GM13977 (cell line): Measurements from ENCODE around the gene C11orf71.

Experiments used
- DNase-seq: peaks from one replicate; pipeline ENCODE4 v3.0.0; 2012; ENCODE audit warnings: low spot score
- in situ Hi-C: fragments of 300-500 bp; cut with MboI; formaldehyde crosslinking; loops from one replicate; pipeline ENCODE4 v1.12.0; 2022; ENCODE audit warnings: low sequenced_read_pairs, low pct_unique_long_range_greater_than_20kb, mixed read lengths, inconsistent platforms; ENCODE audit not compliant: unreplicated experiment
- TF ChIP-seq, protein P1 (sequence below): IDR thresholded peaks from 2 replicates; pipeline ENCODE4 v1.5.1; 2012; ENCODE audit warnings: mild to moderate bottlenecking, control low read depth; ENCODE audit not compliant: insufficient read depth; ENCODE audit errors: extremely low read depth, missing control alignments

C11orf71 gene

DNA sequence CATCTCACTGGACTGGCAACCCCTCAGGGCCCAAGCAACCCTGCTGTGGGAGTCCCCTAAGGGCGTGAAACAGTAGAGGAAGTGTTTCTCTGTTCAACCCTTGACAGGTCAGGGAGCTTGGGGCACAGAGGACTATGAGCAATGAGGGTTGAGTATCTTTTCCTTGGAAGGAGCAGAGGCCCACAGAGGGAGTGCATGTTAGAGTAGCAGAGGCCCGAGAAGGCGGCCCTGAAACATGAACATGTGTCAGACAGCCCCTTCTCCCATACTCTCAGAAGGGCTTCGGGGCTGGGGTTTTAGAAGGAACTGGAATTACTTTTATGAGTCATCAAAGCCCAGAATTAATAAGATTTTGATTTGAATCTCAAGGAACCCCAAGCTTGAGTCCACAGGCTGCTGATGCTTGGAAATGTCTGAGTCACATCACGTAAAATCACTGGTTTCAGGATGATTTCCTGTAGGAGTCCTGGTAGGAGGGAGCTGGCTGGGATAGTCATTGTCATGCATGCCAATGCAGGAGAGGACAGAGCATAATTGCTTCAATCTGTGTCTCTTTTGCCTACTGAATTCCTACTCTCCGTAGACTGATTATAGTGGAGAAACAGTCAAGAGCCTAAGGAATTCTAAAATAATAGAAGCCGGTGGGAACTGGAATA is 22.6 kb downstream of the C11orf71 start:
- DNase-seq = no peak
- in situ Hi-C loops = no loop called here
- TF ChIP-seq, protein P1, sequence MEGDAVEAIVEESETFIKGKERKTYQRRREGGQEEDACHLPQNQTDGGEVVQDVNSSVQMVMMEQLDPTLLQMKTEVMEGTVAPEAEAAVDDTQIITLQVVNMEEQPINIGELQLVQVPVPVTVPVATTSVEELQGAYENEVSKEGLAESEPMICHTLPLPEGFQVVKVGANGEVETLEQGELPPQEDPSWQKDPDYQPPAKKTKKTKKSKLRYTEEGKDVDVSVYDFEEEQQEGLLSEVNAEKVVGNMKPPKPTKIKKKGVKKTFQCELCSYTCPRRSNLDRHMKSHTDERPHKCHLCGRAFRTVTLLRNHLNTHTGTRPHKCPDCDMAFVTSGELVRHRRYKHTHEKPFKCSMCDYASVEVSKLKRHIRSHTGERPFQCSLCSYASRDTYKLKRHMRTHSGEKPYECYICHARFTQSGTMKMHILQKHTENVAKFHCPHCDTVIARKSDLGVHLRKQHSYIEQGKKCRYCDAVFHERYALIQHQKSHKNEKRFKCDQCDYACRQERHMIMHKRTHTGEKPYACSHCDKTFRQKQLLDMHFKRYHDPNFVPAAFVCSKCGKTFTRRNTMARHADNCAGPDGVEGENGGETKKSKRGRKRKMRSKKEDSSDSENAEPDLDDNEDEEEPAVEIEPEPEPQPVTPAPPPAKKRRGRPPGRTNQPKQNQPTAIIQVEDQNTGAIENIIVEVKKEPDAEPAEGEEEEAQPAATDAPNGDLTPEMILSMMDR = no peak

DNA sequence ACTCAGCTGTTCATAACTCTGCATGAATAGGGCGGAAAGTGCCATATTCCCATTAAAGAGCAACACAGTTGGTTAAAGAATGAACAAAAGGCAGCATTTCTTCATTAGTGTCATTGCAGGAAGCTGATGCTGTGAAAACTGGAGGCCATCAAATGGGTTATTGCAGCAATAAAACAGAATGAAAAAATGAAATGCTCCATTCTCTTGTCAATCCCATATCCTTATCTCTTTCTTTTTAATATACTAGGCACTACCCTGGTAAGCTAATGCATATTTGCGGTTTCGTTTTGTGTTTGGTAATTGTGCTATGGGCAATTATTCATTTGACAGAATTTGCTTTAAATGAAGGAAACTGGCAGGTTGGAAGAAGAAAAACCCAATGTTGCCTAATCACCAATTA is 25.3 kb downstream of the C11orf71 start:
- DNase-seq = no peak
- in situ Hi-C loops = no loop called here
- TF ChIP-seq, protein P1 = no peak

DNA sequence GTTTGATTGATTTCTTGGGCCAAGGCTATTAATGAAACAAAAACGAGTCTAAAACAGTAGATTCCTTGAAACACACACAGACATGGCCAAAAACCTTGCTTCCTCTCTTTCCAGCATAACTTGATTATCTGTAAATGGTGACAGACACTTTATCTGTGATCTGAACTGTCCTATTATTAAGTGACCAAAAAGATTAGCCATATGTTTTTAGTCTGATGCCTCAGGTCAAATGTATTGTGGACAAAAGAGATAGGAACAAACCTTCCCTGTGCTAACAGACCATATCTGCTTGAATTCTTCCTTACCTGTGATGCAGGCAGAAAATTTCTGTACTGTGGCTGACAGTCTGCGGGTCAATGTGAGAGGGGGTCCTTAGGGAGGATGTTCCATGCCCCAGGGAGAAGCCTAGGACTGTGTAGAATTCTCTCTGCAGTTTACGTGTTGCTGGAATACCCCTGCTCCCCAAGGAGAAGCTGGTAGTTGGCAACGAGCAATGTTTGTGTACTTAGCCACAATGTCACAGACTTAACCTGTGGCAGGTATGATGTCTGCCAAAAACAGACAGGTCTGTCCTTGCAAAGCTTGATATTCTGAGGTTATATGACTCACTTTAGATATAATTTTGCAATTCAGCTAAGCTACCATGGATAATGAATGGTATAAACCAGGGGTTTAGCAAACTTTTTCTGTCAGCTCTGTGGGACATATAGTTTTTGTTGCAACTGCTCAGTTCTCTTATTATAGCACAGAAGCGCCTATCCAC is 31.2 kb downstream of the C11orf71 start:
- in situ Hi-C loops = no loop called here
- TF ChIP-seq, protein P1 = no peak
- DNase-seq = no peak

DNA sequence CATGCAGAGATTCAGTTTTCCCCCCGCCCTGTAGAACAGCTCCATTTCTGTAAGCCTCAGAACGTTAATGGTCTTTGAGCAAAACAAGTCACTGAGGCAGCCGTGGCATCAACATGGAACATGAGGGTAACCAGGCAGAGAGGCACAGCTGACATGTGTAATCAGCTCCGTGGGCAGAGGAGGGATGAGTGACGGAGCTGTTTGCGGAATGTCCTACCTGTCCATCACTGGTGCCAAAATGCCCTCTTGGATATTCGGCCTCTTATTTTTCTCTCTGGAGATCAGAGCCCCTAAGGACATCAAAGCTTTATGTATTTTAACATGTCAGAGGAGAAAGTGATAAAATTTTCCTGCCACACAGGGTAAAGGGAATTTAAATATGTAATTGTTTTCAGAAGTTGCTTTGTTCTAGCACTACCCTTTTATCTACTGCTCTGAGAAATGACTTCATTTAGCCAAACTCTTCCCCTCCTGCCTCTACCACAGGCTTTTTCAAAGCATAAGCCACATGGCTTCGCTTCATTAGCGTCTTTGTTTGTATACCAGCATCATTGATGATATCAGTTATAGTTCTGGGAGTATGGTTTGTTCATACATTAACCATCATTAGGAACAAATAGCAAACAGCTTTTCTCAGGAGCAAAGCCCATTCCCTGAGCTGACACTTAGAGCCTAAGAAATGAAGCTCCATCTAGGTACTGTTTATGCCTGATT is 32.9 kb downstream of the C11orf71 start:
- in situ Hi-C loops = no loop called here
- DNase-seq = no peak
- TF ChIP-seq, protein P1 = no peak

DNA sequence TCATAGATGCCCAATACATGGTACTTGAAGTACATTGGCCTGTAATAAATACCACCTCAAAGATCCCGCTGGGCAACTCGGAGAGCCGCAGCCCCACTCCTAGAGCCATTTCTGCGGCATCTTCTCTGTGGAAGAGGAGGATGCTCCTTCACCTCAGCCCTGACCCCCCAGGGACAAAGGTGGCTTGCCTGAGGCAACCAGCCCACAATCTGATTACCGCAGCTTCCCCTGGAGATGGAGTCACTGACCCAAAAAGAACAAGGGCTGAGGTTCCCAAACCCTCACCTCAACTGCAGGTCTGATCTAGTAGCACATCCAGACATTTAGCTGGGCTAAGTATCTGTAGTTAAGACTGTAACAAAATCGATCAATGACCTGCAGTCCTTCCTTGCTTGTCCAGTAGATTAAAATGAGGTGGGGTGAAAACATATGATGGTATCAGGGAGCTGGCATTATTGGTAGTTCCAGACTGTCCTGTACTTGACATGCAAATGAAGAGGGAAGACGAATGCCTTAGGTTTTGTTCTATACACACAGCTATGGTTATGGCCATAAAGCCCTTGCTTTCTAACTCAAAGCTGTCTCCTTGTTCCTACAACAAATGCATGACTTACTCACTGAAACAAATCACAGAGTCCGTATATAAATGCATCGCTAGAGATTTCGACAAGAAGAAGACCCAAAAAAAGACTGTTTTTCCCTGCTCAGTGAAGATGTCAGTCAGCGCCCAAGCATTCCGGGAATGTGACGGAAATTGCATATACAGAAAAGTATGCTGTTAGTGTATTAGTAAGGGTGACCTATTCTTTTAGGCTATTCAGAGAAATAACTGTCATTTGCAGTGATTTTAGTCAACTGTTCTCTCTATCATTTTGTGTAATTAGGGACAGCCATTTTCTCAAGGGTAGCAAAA is 33.7 kb downstream of the C11orf71 start:
- in situ Hi-C loops = no loop called here
- TF ChIP-seq, protein P1 = no peak
- DNase-seq = no peak

DNA sequence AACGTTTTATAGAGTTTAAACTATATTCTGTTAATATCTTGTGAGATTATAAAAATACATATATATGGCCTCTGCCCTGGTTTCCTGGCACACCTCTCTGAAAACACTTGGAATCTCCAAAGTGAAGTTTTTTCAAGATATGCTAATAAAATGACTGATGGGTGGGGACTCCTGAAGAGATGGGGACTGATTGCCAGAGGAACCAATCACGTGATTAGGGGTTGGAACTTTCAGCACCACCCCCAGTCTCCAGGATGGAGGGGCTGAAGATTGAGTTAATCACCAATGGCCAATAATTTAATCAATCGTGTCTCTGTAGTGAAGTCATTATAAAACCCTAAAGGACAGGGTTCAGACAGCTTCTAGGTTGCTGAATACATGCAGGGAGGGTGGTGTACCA is 37.4 kb downstream of the C11orf71 start:
- in situ Hi-C loops = no loop called here
- no peak for DNase-seq
- TF ChIP-seq, protein P1 = no peak
